HepG2 (cell line): ENCODE data around the gene SARNP. TPM values are rescaled to one million over a fixed set of nuclear protein-coding genes. Genes with fewer than 3 reads are reported as not detected.

Experiments used
- HMG20B ChIP-seq: conservative IDR thresholded peaks from 2 replicates; pipeline ENCODE4 v1.6.1; 2016; ENCODE audit warnings: missing genetic modification reagents, missing compliant biosample characterization
- HNRNPK ChIP-seq: fragments of 200-400 bp; formaldehyde crosslinking; IDR thresholded peaks from 2 replicates; pipeline ENCODE4 v1.6.1; 2018; ENCODE audit warnings: low read length, low read depth, moderate library complexity, mild to moderate bottlenecking; ENCODE audit not compliant: poor library complexity, severe bottlenecking
- KDM3A ChIP-seq: IDR thresholded peaks from 2 replicates; pipeline ENCODE4 v1.6.1; 2018; ENCODE audit warnings: low read depth, missing compliant biosample characterization
- MED1 ChIP-seq: sonication (generic); formaldehyde crosslinking; IDR thresholded peaks from 2 replicates; pipeline ENCODE4 v1.4.0; 2020; ENCODE audit warnings: missing genetic modification reagents
- MXI1 ChIP-seq: IDR thresholded peaks from 3 replicates; pipeline ENCODE4 v1.6.1; 2012; ENCODE audit warnings: low read depth, low read length, inconsistent platforms, borderline replicate concordance
- PHB2 ChIP-seq: fragments of 450-650 bp; IDR thresholded peaks from 2 replicates; pipeline ENCODE4 v1.6.1; 2018; ENCODE audit not compliant: partially characterized antibody
- POLR2AphosphoS5 ChIP-seq: IDR thresholded peaks from 2 replicates; pipeline ENCODE4 v1.6.1; 2012; ENCODE audit warnings: low read depth, low read length
- SALL1 ChIP-seq: sonication (generic); formaldehyde crosslinking; IDR thresholded peaks from 2 replicates; pipeline ENCODE4 v1.8.0; 2022; ENCODE audit warnings: mild to moderate bottlenecking, missing genetic modification reagents
- SCMH1 ChIP-seq: sonication (generic); formaldehyde crosslinking; IDR thresholded peaks from 2 replicates; pipeline ENCODE4 v1.9.0; 2021; ENCODE audit warnings: missing genetic modification reagents, mild to moderate bottlenecking, borderline replicate concordance
- SP1 ChIP-seq, 2 experiments: fragments of 450-650 bp in 1 of 2; sonication (generic) in 1 of 2; formaldehyde crosslinking in 1 of 2; IDR thresholded peaks; 2 replicates each; pipeline versions ENCODE4 v1.4.0 to v1.6.1; 2016 to 2020; ENCODE audit warnings: missing genetic modification reagents in 1 of 2
- SRY ChIP-seq: sonication (generic); formaldehyde crosslinking; IDR thresholded peaks from 2 replicates; pipeline ENCODE4 v1.8.0; 2022; ENCODE audit warnings: mild to moderate bottlenecking, missing genetic modification reagents
- ZFY ChIP-seq: sonication (generic); formaldehyde crosslinking; IDR thresholded peaks from 2 replicates; pipeline ENCODE4 v1.4.0; 2020; ENCODE audit warnings: missing genetic modification reagents
- ZNF430 ChIP-seq: sonication (generic); formaldehyde crosslinking; IDR thresholded peaks from 2 replicates; pipeline ENCODE4 v1.9.0; 2021; ENCODE audit warnings: mild to moderate bottlenecking, missing genetic modification reagents
- ZNF616 ChIP-seq: sonication (generic); formaldehyde crosslinking; IDR thresholded peaks from 2 replicates; pipeline ENCODE4 v1.5.0; 2020; ENCODE audit warnings: low read depth, mild to moderate bottlenecking, missing genetic modification reagents
- ZNF768 ChIP-seq: sonication (generic); formaldehyde crosslinking; IDR thresholded peaks from 2 replicates; pipeline ENCODE4 v1.4.0; 2020; ENCODE audit warnings: missing genetic modification reagents
- polyA plus RNA-seq, 8 experiments: library from polyadenylated mRNA; depleted of rRNA in 3 of 8; stranded (reverse) in 7 of 8; unstranded in 1 of 8; fragments of >200 nt; fragmentation: Illumina TruSeq in 4 of 8; extraction: Trizol in 4 of 8; gene quantifications; 2 replicates each; pipeline versions ENCODE4 v1.2.1 to v1.2.3, GENCODE V29; 2011 to 2016; ENCODE audit warnings: low read depth in 4 of 8, missing spikeins in 1 of 8, mixed read lengths in 1 of 8; ENCODE audit not compliant: insufficient read depth in 1 of 8
- total RNA-seq, 5 experiments: library from RNA; depleted of rRNA; stranded (reverse); fragments of >200 nt; fragmentation: Illumina TruSeq; extraction: Trizol; gene quantifications; 2 replicates each; pipeline ENCODE4 v1.2.3, GENCODE V29; 2016; ENCODE audit warnings: low read depth in 1 of 5
- TF ChIP-seq, protein P1 (sequence below): sonication (generic); formaldehyde crosslinking; conservative IDR thresholded peaks from 2 replicates; pipeline ENCODE4 v1.8.0; 2022; ENCODE audit warnings: mild to moderate bottlenecking, moderate library complexity, missing genetic modification reagents
- TF ChIP-seq, protein P2 (sequence below): IDR thresholded peaks from 2 replicates; pipeline ENCODE4 v1.6.1; 2016; ENCODE audit warnings: mild to moderate bottlenecking
- TF ChIP-seq, protein P3 (sequence below): sonication (generic); formaldehyde crosslinking; IDR thresholded peaks from 2 replicates; pipeline ENCODE4 v1.8.1; 2023; ENCODE audit warnings: mild to moderate bottlenecking, moderate library complexity, missing genetic modification reagents
- TF ChIP-seq, protein P4 (sequence below): sonication (generic); formaldehyde crosslinking; IDR thresholded peaks from 2 replicates; pipeline ENCODE4 v1.4.0; 2020; ENCODE audit warnings: missing genetic modification reagents
- TF ChIP-seq, protein P5 (sequence below): sonication (generic); formaldehyde crosslinking; IDR thresholded peaks from 2 replicates; pipeline ENCODE4 v1.4.0; 2020; ENCODE audit warnings: missing genetic modification reagents, borderline replicate concordance
- TF ChIP-seq, protein P6 (sequence below): sonication (generic); formaldehyde crosslinking; IDR thresholded peaks from 2 replicates; pipeline ENCODE4 v1.8.0; 2023; ENCODE audit warnings: mild to moderate bottlenecking, missing genetic modification reagents

SARNP gene
- total and polyA plus RNA-seq, 2 of the 13 experiments (the other 11 are each of a cell fraction or from before 2014, with no cell fraction given): 59.0 to 95.4 TPM

DNA sequence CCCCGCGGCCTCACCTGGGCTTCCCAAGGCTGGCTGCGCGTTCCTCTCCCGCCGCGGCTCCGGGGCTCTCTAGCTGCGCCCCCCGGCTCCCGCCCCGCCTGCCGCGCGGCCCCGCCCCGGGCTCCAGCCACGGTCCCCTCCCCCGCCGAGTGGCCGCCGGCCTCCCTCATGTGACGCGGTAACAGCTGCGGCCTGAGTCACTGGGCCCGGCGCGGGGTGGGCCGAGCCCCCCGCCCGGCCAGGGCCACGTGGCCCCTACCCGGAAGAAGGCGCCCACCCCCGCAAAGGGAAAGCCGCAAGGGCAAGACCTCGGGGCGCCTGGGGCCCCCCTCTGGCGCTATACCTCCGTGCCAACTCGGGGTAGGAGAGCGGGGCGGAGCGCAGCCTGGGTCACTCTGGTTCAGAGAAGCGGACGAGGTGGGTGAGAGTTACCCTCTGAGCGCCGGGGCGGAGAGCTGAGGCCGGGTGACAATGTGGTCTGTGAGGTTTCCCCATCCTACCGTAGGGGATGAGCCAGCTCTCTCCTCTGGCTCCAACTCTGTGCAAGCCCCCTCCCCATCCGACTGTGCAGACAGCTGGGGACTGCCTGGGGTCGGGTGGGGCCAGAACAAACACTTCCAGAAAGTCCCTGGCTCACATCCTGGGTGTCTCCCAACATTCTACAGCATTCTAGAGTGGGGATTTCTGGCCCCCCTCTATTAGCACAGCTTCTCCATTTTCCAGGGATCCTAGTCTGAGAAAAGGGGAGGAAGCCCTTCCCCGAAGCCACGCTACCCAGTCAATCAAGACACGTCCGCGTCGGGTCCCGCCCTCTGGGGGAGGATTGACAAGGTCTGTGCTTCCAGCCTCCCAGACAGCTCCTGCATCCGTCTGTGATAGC, 88.3 kb downstream of the SARNP start, which contains the start of gene CD63 (continued):
- TF ChIP-seq, protein P1, sequence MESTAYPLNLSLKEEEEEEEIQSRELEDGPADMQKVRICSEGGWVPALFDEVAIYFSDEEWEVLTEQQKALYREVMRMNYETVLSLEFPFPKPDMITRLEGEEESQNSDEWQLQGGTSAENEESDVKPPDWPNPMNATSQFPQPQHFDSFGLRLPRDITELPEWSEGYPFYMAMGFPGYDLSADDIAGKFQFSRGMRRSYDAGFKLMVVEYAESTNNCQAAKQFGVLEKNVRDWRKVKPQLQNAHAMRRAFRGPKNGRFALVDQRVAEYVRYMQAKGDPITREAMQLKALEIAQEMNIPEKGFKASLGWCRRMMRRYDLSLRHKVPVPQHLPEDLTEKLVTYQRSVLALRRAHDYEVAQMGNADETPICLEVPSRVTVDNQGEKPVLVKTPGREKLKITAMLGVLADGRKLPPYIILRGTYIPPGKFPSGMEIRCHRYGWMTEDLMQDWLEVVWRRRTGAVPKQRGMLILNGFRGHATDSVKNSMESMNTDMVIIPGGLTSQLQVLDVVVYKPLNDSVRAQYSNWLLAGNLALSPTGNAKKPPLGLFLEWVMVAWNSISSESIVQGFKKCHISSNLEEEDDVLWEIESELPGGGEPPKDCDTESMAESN (CRISPR knock-in tag): peak; percentile 72; the same call in 1 of the 2 replicates
- TF ChIP-seq, protein P2, sequence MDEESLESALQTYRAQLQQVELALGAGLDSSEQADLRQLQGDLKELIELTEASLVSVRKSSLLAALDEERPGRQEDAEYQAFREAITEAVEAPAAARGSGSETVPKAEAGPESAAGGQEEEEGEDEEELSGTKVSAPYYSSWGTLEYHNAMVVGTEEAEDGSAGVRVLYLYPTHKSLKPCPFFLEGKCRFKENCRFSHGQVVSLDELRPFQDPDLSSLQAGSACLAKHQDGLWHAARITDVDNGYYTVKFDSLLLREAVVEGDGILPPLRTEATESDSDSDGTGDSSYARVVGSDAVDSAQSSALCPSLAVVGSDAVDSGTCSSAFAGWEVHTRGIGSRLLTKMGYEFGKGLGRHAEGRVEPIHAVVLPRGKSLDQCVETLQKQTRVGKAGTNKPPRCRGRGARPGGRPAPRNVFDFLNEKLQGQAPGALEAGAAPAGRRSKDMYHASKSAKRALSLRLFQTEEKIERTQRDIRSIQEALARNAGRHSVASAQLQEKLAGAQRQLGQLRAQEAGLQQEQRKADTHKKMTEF (CRISPR knock-in tag): peak; percentile 65; the same call in 1 of the 2 replicates
- TF ChIP-seq, protein P3, sequence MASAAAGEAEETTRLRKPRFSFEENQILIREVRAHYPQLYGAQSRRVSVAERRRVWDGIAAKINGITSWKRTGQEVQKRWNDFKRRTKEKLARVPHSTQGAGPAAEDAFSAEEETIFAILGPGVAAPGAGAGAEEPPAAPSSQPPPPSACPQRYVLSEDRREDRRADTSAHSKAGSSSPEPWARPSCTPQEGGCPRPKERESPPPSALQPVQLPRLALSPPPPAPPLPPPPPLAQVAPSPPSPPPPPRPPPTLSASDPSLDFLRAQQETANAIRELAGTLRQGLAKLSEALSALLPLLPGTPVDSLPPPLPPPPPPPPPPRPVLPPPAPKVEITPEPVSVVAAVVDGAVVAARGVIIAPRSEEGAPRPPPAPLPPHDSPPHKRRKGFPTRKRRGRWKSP (CRISPR knock-in tag): 0 out of 2 replicates have a peak, but pooled peaks have one; percentile 64
- peak; percentile 55 for TF ChIP-seq POLR2AphosphoS5
- peak; percentile 37; the same call in 1 of the 2 replicates for TF ChIP-seq ZNF768 (CRISPR knock-in tag)
- TF ChIP-seq HMG20B (CRISPR knock-in tag): no peak
- no peak for TF ChIP-seq PHB2
- peak; percentile 53 for TF ChIP-seq MED1 (CRISPR knock-in tag)
- TF ChIP-seq, protein P4, sequence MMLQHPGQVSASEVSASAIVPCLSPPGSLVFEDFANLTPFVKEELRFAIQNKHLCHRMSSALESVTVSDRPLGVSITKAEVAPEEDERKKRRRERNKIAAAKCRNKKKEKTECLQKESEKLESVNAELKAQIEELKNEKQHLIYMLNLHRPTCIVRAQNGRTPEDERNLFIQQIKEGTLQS (CRISPR knock-in tag): peak; percentile 51; the same call in 1 of the 2 replicates
- TF ChIP-seq SP1 (IDR thresholded peaks at IDR 0.05): no peak
- TF ChIP-seq SP1 (CRISPR knock-in tag; IDR thresholded peaks at IDR 0.05): no peak
- peak; percentile 57; the same call in 1 of the 2 replicates for TF ChIP-seq ZNF430
- TF ChIP-seq, protein P5, sequence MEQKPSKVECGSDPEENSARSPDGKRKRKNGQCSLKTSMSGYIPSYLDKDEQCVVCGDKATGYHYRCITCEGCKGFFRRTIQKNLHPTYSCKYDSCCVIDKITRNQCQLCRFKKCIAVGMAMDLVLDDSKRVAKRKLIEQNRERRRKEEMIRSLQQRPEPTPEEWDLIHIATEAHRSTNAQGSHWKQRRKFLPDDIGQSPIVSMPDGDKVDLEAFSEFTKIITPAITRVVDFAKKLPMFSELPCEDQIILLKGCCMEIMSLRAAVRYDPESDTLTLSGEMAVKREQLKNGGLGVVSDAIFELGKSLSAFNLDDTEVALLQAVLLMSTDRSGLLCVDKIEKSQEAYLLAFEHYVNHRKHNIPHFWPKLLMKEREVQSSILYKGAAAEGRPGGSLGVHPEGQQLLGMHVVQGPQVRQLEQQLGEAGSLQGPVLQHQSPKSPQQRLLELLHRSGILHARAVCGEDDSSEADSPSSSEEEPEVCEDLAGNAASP: 0 out of 2 replicates have a peak, but pooled peaks have one; percentile 18
- TF ChIP-seq SCMH1: no peak
- TF ChIP-seq SALL1 (CRISPR knock-in tag): peak; percentile 59; the same call in 1 of the 2 replicates
- TF ChIP-seq MXI1: peak; percentile 91; the same call in 1 of the 3 replicates
- no peak for TF ChIP-seq ZNF616 (CRISPR knock-in tag)
- TF ChIP-seq KDM3A (CRISPR knock-in tag): peak; percentile 43; the same call in 1 of the 2 replicates
- peak; percentile 84 for TF ChIP-seq ZFY (CRISPR knock-in tag)
- TF ChIP-seq, protein P6, sequence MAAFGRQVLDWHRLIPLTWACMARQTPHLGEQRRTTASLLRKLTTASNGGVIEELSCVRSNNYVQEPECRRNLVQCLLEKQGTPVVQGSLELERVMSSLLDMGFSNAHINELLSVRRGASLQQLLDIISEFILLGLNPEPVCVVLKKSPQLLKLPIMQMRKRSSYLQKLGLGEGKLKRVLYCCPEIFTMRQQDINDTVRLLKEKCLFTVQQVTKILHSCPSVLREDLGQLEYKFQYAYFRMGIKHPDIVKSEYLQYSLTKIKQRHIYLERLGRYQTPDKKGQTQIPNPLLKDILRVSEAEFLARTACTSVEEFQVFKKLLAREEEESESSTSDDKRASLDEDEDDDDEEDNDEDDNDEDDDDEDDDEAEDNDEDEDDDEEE (CRISPR knock-in tag): peak; percentile 43; the same call in 1 of the 2 replicates
- 0 out of 2 replicates have a peak, but pooled peaks have one; percentile 22 for TF ChIP-seq SRY (CRISPR knock-in tag)
- TF ChIP-seq HNRNPK: peak; percentile 72
